ENCODE data around the gene LY86.
"Not testable (repeated sequence)": the region's sequence is repeated elsewhere in the genome, so short reads cannot be mapped to it uniquely, and the experiment has no call there.

LY86 gene

DNA sequence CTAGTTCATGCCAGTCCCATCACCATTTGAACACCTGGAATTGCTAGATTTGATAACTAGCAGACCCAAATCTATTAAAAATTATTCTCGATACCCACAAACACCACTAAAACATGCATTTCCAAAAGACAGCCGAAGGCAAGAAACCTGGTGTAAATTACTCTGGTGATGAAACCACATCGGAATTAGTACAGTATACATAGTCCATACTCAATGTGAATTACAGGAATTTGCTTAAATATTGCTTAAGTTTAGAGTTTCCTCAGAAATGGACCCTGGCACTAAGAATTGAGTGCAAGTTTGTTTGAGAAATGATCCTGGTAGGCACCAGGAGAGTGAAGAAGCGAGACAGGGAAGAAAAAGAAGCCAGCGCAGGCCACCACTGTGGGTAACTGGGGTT is 13.7 kb downstream of the LY86 start:
- no peaks in the 10 kb centered on the region for H3K36me3 ChIP-seq (ENCODE audit: low read depth)
- TF ChIP-seq, protein P1, sequence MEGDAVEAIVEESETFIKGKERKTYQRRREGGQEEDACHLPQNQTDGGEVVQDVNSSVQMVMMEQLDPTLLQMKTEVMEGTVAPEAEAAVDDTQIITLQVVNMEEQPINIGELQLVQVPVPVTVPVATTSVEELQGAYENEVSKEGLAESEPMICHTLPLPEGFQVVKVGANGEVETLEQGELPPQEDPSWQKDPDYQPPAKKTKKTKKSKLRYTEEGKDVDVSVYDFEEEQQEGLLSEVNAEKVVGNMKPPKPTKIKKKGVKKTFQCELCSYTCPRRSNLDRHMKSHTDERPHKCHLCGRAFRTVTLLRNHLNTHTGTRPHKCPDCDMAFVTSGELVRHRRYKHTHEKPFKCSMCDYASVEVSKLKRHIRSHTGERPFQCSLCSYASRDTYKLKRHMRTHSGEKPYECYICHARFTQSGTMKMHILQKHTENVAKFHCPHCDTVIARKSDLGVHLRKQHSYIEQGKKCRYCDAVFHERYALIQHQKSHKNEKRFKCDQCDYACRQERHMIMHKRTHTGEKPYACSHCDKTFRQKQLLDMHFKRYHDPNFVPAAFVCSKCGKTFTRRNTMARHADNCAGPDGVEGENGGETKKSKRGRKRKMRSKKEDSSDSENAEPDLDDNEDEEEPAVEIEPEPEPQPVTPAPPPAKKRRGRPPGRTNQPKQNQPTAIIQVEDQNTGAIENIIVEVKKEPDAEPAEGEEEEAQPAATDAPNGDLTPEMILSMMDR (IDR thresholded peaks at IDR 0.05; ENCODE audit: poor library complexity, severe bottlenecking), result no peak
- ATAC-seq (ENCODE audit: low read depth), result no peak

DNA sequence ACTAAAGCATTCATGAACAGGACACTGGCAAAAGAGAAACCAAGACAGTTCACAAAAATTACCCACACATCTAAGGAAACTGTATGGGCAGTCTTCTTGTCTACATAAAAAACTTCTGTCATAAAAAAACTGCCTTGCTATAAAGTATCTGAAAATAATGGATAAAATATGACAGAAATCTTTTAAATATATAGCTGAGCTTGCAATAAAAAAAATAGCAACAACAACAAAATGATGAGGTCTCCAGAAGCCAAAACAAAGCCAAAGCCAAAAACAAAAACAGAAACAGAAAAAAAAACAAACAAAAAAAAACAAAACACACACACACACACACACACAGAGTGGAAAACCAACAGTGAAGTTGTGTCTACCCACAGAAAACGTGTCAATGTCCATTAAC is 14.8 kb downstream of the LY86 start:
- Histone ChIP-seq H3K27ac (ENCODE audit: poor library complexity, severe bottlenecking) (no peak overlapping the region), H3K27me3 (ENCODE audit: insufficient read depth, poor library complexity, severe bottlenecking) (no peaks in the 10 kb centered on the region), H3K9me3 (ENCODE audit: severe bottlenecking) (no peaks in the 10 kb centered on the region), H3K4me1 (ENCODE audit: insufficient read depth, poor library complexity, severe bottlenecking) (no peaks in the 10 kb centered on the region), H3K4me3 (ENCODE audit: severe bottlenecking) (no peak overlapping the region), H3K36me3 (ENCODE audit: low read depth) (no peaks in the 10 kb centered on the region)
- TF ChIP-seq, protein P1 (IDR thresholded peaks at IDR 0.05; ENCODE audit: poor library complexity, severe bottlenecking), result no peak
- ATAC-seq (ENCODE audit: low read depth), result no peak
- DNase-seq (ENCODE audit: low spot score), result no peak

More for the DNA sequence above, 13.7 kb downstream of the LY86 start:
- no peak for DNase-seq (ENCODE audit: low spot score)
- H3K4me1 ChIP-seq (ENCODE audit: insufficient read depth, poor library complexity, severe bottlenecking), result no peaks in the 10 kb centered on the region
- no peak overlapping the region for H3K4me3 ChIP-seq (ENCODE audit: severe bottlenecking)
- no peaks in the 10 kb centered on the region for H3K27me3 ChIP-seq (ENCODE audit: insufficient read depth, poor library complexity, severe bottlenecking)
- no peaks in the 10 kb centered on the region for H3K9me3 ChIP-seq (ENCODE audit: severe bottlenecking)
- H3K27ac ChIP-seq (ENCODE audit: poor library complexity, severe bottlenecking), result no peak overlapping the region

DNA sequence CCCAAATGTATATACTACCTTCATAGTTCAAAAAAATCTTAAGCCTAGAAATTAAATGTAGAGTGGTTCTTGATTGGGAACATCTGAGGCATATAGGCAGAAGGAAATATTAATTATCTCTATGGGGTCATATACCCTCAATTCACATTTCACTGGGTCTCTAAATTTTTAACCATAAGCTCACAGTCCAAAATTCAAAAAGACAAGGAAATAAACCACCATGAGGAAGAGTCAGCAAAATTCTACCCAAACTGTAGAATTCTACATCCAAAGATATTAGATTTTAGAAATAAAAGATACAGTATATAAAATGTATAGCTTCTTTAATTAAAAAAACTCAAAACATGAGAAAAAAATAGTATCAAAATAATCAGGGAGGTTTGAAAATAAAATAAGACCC is 15.5 kb downstream of the LY86 start:
- TF ChIP-seq, protein P1 (IDR thresholded peaks at IDR 0.05; ENCODE audit: poor library complexity, severe bottlenecking), result no peak
- no peak for DNase-seq (ENCODE audit: low spot score)
- H3K36me3 ChIP-seq (ENCODE audit: low read depth), result no peaks in the 10 kb centered on the region
- no peaks in the 10 kb centered on the region for H3K9me3 ChIP-seq (ENCODE audit: severe bottlenecking)
- no peaks in the 10 kb centered on the region for H3K4me1 ChIP-seq (ENCODE audit: insufficient read depth, poor library complexity, severe bottlenecking)
- no peak for ATAC-seq (ENCODE audit: low read depth)
- no peak overlapping the region for H3K27ac ChIP-seq (ENCODE audit: poor library complexity, severe bottlenecking)
- H3K4me3 ChIP-seq (ENCODE audit: severe bottlenecking), result no peak overlapping the region
- no peaks in the 10 kb centered on the region for H3K27me3 ChIP-seq (ENCODE audit: insufficient read depth, poor library complexity, severe bottlenecking)

DNA sequence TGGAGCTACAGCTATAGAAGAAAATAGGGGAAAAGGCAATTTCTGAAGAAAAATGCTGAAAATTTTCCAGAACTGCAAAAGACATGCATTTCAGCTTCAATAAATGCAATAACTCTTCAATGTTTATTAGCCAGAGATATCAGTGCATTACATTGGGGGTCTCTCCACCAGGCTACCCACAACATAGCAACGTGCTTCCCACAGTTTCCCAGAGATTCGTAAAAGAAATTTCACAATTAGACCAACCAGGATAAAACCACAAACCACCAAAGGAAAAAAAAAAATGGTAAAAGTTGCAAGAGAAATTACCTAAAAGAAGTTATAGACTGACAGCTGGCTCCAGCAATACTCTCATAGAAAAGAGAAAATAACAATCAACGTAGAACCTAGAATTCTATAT is 16.0 kb downstream of the LY86 start:
- no peak for DNase-seq (ENCODE audit: low spot score)

DNA sequence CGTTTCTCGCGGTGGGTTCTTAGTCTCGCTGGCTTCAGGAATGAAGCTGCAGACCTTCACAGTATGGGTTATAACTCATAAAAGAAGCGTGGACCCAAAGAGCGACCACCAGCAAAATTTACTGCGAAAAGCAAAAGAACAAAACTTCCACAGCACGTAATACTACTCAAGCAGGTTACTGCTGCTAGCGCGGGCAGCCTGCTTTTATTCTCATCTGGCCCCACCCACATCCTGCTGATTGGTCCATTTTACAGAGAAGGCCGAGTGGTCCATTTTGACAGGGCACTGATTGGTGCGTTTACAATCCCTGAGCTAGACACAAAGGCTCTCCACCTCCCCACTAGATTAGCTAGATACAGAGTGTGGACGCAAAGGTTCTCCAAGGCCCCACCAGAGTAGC is 17.4 kb downstream of the LY86 start:
- no peaks in the 10 kb centered on the region for H3K9me3 ChIP-seq (ENCODE audit: severe bottlenecking)
- no peaks in the 10 kb centered on the region for H3K4me1 ChIP-seq (ENCODE audit: insufficient read depth, poor library complexity, severe bottlenecking)
- TF ChIP-seq, protein P1 (IDR thresholded peaks at IDR 0.05; ENCODE audit: poor library complexity, severe bottlenecking), result no peak
- no peaks in the 10 kb centered on the region for H3K36me3 ChIP-seq (ENCODE audit: low read depth)
- ATAC-seq (ENCODE audit: low read depth) (no peak), DNase-seq (ENCODE audit: low spot score) (no peak)
- H3K27ac ChIP-seq (ENCODE audit: poor library complexity, severe bottlenecking), result no peak overlapping the region
- H3K27me3 ChIP-seq (ENCODE audit: insufficient read depth, poor library complexity, severe bottlenecking), result no peaks in the 10 kb centered on the region
- H3K4me3 ChIP-seq (ENCODE audit: severe bottlenecking), result no peak overlapping the region

More for the DNA sequence above, 16.0 kb downstream of the LY86 start:
- H3K4me3 ChIP-seq (ENCODE audit: severe bottlenecking), result no peak overlapping the region
- ATAC-seq (ENCODE audit: low read depth), result no peak
- no peaks in the 10 kb centered on the region for H3K36me3 ChIP-seq (ENCODE audit: low read depth)
- H3K9me3 ChIP-seq (ENCODE audit: severe bottlenecking), result no peaks in the 10 kb centered on the region
- no peak overlapping the region for H3K27ac ChIP-seq (ENCODE audit: poor library complexity, severe bottlenecking)
- no peaks in the 10 kb centered on the region for H3K27me3 ChIP-seq (ENCODE audit: insufficient read depth, poor library complexity, severe bottlenecking)
- TF ChIP-seq, protein P1 (IDR thresholded peaks at IDR 0.05; ENCODE audit: poor library complexity, severe bottlenecking), result no peak
- no peaks in the 10 kb centered on the region for H3K4me1 ChIP-seq (ENCODE audit: insufficient read depth, poor library complexity, severe bottlenecking)

DNA sequence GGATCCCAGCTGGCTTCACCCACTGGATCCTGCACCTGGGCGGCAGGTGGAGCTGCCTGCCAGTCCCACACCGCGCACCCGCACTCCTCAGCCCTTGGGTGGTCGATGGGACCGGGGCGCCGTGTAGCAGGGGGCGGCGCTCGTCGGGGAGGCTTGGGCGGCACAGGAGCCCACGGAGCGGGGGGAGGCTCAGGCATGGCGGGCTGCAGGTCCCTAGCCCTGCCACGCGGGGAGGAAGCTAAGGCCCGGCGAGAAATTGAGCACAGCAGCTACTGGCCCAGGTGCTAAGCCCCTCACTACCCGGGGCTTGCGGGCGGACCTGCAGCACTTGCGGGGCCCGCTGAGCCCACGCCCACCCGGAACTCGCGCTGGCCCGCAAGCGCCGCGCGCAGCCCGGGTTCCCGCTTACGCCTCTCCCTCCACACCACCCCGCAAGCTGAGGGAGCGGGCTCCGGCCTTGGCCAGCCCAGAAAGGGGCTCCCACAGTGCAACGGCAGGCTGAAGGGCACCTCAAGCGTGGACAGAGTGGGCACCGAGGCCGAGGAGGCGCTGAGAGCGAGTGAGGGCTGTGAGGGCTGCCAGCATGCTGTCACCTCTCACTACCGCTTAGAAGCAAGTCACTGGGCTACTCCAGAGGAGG is 18.0 kb downstream of the LY86 start:
- not testable (repeated sequence) for H3K27ac ChIP-seq (ENCODE audit: poor library complexity, severe bottlenecking); H3K4me1 ChIP-seq (ENCODE audit: insufficient read depth, poor library complexity, severe bottlenecking); H3K9me3 ChIP-seq (ENCODE audit: severe bottlenecking); ATAC-seq (ENCODE audit: low read depth); H3K4me3 ChIP-seq (ENCODE audit: severe bottlenecking); DNase-seq (ENCODE audit: low spot score); H3K36me3 ChIP-seq (ENCODE audit: low read depth); H3K27me3 ChIP-seq (ENCODE audit: insufficient read depth, poor library complexity, severe bottlenecking)

Data from RWPE2 (cell line).